Activated CD4-positive, alpha-beta T cell treated with anti-CD3 and anti-CD28 coated beads, Interleukin-2, amount 10 ng/mL, durations not matched to agents 24 days and 14 days (primary cell): ENCODE measurements around the gene CERS3. TPM values are rescaled to one million over a fixed set of nuclear protein-coding genes. Genes with fewer than 3 reads are reported as not detected.

ENCODE experiments used
- DNase-seq: peaks from one replicate; pipeline ENCODE4 v3.0.0; 2022
- H3K27ac Mint-ChIP-seq: one replicate; pipeline ENCODE4 v1.8.0; 2022; ENCODE audit warnings: mild to moderate bottlenecking, mixed read lengths
- H3K27me3 Mint-ChIP-seq: one replicate; pipeline ENCODE4 v1.8.0; 2022; ENCODE audit warnings: mixed read lengths
- H3K36me3 Mint-ChIP-seq: one replicate; pipeline ENCODE4 v1.8.0; 2022; ENCODE audit warnings: low read depth, mild to moderate bottlenecking, mixed read lengths
- H3K4me1 Mint-ChIP-seq: one replicate; pipeline ENCODE4 v1.8.0; 2021; ENCODE audit warnings: mixed read lengths
- H3K4me3 Mint-ChIP-seq: one replicate; pipeline ENCODE4 v1.8.0; 2022; ENCODE audit warnings: mild to moderate bottlenecking, moderate library complexity, mixed read lengths
- H3K9me3 Mint-ChIP-seq: one replicate; pipeline ENCODE4 v1.8.0; 2021; ENCODE audit warnings: mixed read lengths
- intact Hi-C: fragments of 100-400 bp; cut with micrococcal nuclease; formaldehyde crosslinking; loops from one replicate; pipeline ENCODE4 v1.15.1; 2023
- total RNA-seq: library from RNA; stranded (reverse); gene quantifications from 2 replicates; pipeline ENCODE4 v1.2.3, GENCODE V29; 2022

The CERS3 gene
- total RNA-seq, 1 donor from 2014 or later = 0.40 TPM

- Mint-ChIP-seq H3K9me3 (no peaks in the 10 kb centered on the region), H3K4me3 (no peak overlapping the region), H3K4me1 (no peaks in the 10 kb centered on the region), H3K27ac (no peak overlapping the region), H3K27me3 (peaks cover 3% of the 10 kb centered on the region), H3K36me3 (no peaks in the 10 kb centered on the region)
- intact Hi-C loops = no loop called here
- DNase-seq = no peak
These were observed 94.2 kb downstream of the CERS3 start for GRCh38 chr15:100434561-100434960.

GRCh38 chr15:100434038-100434437 is 94.7 kb downstream of the CERS3 start:
- Mint-ChIP-seq H3K4me3 (no peak overlapping the region), H3K9me3 (no peaks in the 10 kb centered on the region), H3K4me1 (no peaks in the 10 kb centered on the region), H3K27me3 (peaks cover 3% of the 10 kb centered on the region), H3K27ac (no peak overlapping the region), H3K36me3 (no peaks in the 10 kb centered on the region)
- intact Hi-C loops = no loop called here
- DNase-seq = no peak

- DNase-seq = no peak
- intact Hi-C loops = no loop called here
- H3K4me3 Mint-ChIP-seq = no peak overlapping the region
These were observed 95.4 kb downstream of the CERS3 start for GRCh38 chr15:100433304-100433703.

GRCh38 chr15:100430411-100430810 is 98.3 kb downstream of the CERS3 start:
- intact Hi-C loops = no loop called here
- H3K9me3 Mint-ChIP-seq = peaks cover 5% of the 10 kb centered on the region
- H3K27me3 Mint-ChIP-seq = peaks cover 3% of the 10 kb centered on the region
- no peak overlapping the region for H3K27ac Mint-ChIP-seq
- H3K4me3 Mint-ChIP-seq = no peak overlapping the region
- no peaks in the 10 kb centered on the region for H3K4me1 Mint-ChIP-seq
- no peak for DNase-seq
- H3K36me3 Mint-ChIP-seq = no peaks in the 10 kb centered on the region

More at GRCh38 chr15:100433304-100433703, 95.4 kb downstream of the CERS3 start:
- no peaks in the 10 kb centered on the region for H3K36me3 Mint-ChIP-seq
- no peak overlapping the region for H3K27ac Mint-ChIP-seq
- H3K9me3 Mint-ChIP-seq = no peaks in the 10 kb centered on the region
- H3K4me1 Mint-ChIP-seq = no peaks in the 10 kb centered on the region
- peaks cover 3% of the 10 kb centered on the region for H3K27me3 Mint-ChIP-seq

GRCh38 chr15:100429116-100429728 is 99.5 kb downstream of the CERS3 start:
- H3K4me1 Mint-ChIP-seq = no peaks in the 10 kb centered on the region
- no peak for DNase-seq
- H3K27ac Mint-ChIP-seq = no peak overlapping the region
- H3K27me3 Mint-ChIP-seq = peaks cover 3% of the 10 kb centered on the region
- peaks cover 9% of the 10 kb centered on the region for H3K9me3 Mint-ChIP-seq
- no peaks in the 10 kb centered on the region for H3K36me3 Mint-ChIP-seq
- intact Hi-C loops = no loop called here
- no peak overlapping the region for H3K4me3 Mint-ChIP-seq

GRCh38 chr15:100426937-100427336 is 101.8 kb downstream of the CERS3 start:
- H3K27ac Mint-ChIP-seq = no peak overlapping the region
- no peak for DNase-seq
- H3K27me3 Mint-ChIP-seq = peaks cover 3% of the 10 kb centered on the region
- no peaks in the 10 kb centered on the region for H3K36me3 Mint-ChIP-seq
- intact Hi-C loops = no loop called here
- no peak overlapping the region for H3K4me3 Mint-ChIP-seq
- peaks cover 9% of the 10 kb centered on the region for H3K9me3 Mint-ChIP-seq
- no peaks in the 10 kb centered on the region for H3K4me1 Mint-ChIP-seq

GRCh38 chr15:100405179-100405578 is 123.6 kb downstream of the CERS3 start:
- H3K9me3 Mint-ChIP-seq = peaks cover 4% of the 10 kb centered on the region
- intact Hi-C loops = no loop called here
- no peak for DNase-seq
- no peak overlapping the region for H3K27ac Mint-ChIP-seq
- no peaks in the 10 kb centered on the region for H3K4me1 Mint-ChIP-seq
- H3K36me3 Mint-ChIP-seq = no peaks in the 10 kb centered on the region
- H3K4me3 Mint-ChIP-seq = no peak overlapping the region
- H3K27me3 Mint-ChIP-seq = peaks cover 4% of the 10 kb centered on the region

GRCh38 chr15:100400996-100401395 is 127.8 kb downstream of the CERS3 start:
- no peak for DNase-seq
- intact Hi-C loops = no loop called here
- H3K4me1 Mint-ChIP-seq = no peaks in the 10 kb centered on the region
- no peaks in the 10 kb centered on the region for H3K9me3 Mint-ChIP-seq
- H3K27me3 Mint-ChIP-seq = peaks cover 4% of the 10 kb centered on the region
- H3K4me3 Mint-ChIP-seq = no peak overlapping the region
- no peaks in the 10 kb centered on the region for H3K36me3 Mint-ChIP-seq
- no peak overlapping the region for H3K27ac Mint-ChIP-seq

- H3K36me3 Mint-ChIP-seq = no peaks in the 10 kb centered on the region
- no peaks in the 10 kb centered on the region for H3K9me3 Mint-ChIP-seq
- intact Hi-C loops = no loop called here
- no peak overlapping the region for H3K4me3 Mint-ChIP-seq
- no peaks in the 10 kb centered on the region for H3K4me1 Mint-ChIP-seq
- no peak for DNase-seq
- peaks cover 6% of the 10 kb centered on the region for H3K27me3 Mint-ChIP-seq
- no peak overlapping the region for H3K27ac Mint-ChIP-seq
These were observed 133.9 kb downstream of the CERS3 start for GRCh38 chr15:100394736-100395440.

- Mint-ChIP-seq H3K27me3 (peaks cover 6% of the 10 kb centered on the region), H3K36me3 (no peaks in the 10 kb centered on the region)
- no peak for DNase-seq
These were observed 135.7 kb downstream of the CERS3 start for GRCh38 chr15:100393008-100393407.

GRCh38 chr15:100385300-100386050 is 143.3 kb downstream of the CERS3 start:
- H3K9me3 Mint-ChIP-seq = peaks cover 4% of the 10 kb centered on the region
- no peak for DNase-seq
- no peak overlapping the region for H3K27ac Mint-ChIP-seq
- intact Hi-C loops = no loop called here
- no peaks in the 10 kb centered on the region for H3K36me3 Mint-ChIP-seq
- no peaks in the 10 kb centered on the region for H3K4me1 Mint-ChIP-seq
- no peak overlapping the region for H3K4me3 Mint-ChIP-seq
- no peaks in the 10 kb centered on the region for H3K27me3 Mint-ChIP-seq

More at GRCh38 chr15:100393008-100393407, 135.7 kb downstream of the CERS3 start:
- Mint-ChIP-seq H3K4me3 (no peak overlapping the region), H3K4me1 (no peaks in the 10 kb centered on the region), H3K27ac (no peak overlapping the region), H3K9me3 (no peaks in the 10 kb centered on the region)
- intact Hi-C loops = no loop called here

GRCh38 chr15:100384108-100384410 is 144.7 kb downstream of the CERS3 start:
- intact Hi-C loops = no loop called here
- H3K36me3 Mint-ChIP-seq = no peaks in the 10 kb centered on the region
- H3K4me3 Mint-ChIP-seq = no peak overlapping the region
- peaks cover 4% of the 10 kb centered on the region for H3K9me3 Mint-ChIP-seq
- H3K27me3 Mint-ChIP-seq = no peaks in the 10 kb centered on the region
- no peaks in the 10 kb centered on the region for H3K4me1 Mint-ChIP-seq
- no peak for DNase-seq
- H3K27ac Mint-ChIP-seq = no peak overlapping the region

- DNase-seq = peak; percentile 71
- Mint-ChIP-seq H3K36me3 (no peaks in the 10 kb centered on the region), H3K9me3 (peaks cover 4% of the 10 kb centered on the region), H3K4me1 (no peaks in the 10 kb centered on the region), H3K4me3 (no peak overlapping the region), H3K27ac (no peak overlapping the region), H3K27me3 (no peaks in the 10 kb centered on the region)
- intact Hi-C loops = no loop called here
These were observed 145.2 kb downstream of the CERS3 start for GRCh38 chr15:100383302-100384107.

- no peak for DNase-seq
- Mint-ChIP-seq H3K9me3 (peaks cover 9% of the 10 kb centered on the region), H3K4me1 (no peaks in the 10 kb centered on the region), H3K4me3 (no peak overlapping the region), H3K27ac (no peak overlapping the region), H3K36me3 (peaks cover 2% of the 10 kb centered on the region), H3K27me3 (peaks cover 44% of the 10 kb centered on the region)
- intact Hi-C loops = no loop called here
These were observed 154.8 kb downstream of the CERS3 start for GRCh38 chr15:100373942-100374341.
